Breast epithelium (tissue), 4 donors: ENCODE results near the gene RNF212B. TPM values are rescaled to one million over a fixed set of nuclear protein-coding genes. Genes with fewer than 3 reads are reported as not detected.

Source experiments
- DNase-seq, 2 donors: peaks; one replicate each; pipeline ENCODE4 v3.0.0-alpha.2; 2019; ENCODE audit warnings: low spot score in 2 of 2
- H3K27ac ChIP-seq, 2 donors: fragments of 200-600 bp; sonication (generic) in 1 of 2; one replicate each; pipeline ENCODE4 v1.5.1; 2016 to 2019; ENCODE audit warnings: mild to moderate bottlenecking in 1 of 2
- H3K27me3 ChIP-seq, 2 donors: fragments of 200-600 bp; sonication (generic) in 1 of 2; one replicate each; pipeline versions ENCODE4 v1.5.1 to v1.6.0; 2017 to 2019; ENCODE audit warnings: control low read depth in 1 of 2, mild to moderate bottlenecking in 1 of 2
- H3K36me3 ChIP-seq: fragments of 200-600 bp; one replicate; pipeline ENCODE4 v1.5.1; 2019
- H3K4me1 ChIP-seq, 2 donors: fragments of 200-600 bp; sonication (generic); one replicate each; pipeline ENCODE4 v1.5.1; 2016 to 2019; ENCODE audit warnings: control low read depth in 1 of 2
- H3K4me3 ChIP-seq, 3 donors: fragments of 200-600 bp; sonication (generic); 1 replicate in 2 of 3; 2 replicates in 1 of 3; pipeline ENCODE4 v1.5.1; 2016 to 2019; ENCODE audit warnings: mild to moderate bottlenecking in 3 of 3, moderate library complexity in 2 of 3
- H3K9me3 ChIP-seq, 2 donors: fragments of 200-600 bp; sonication (generic) in 1 of 2; one replicate each; pipeline ENCODE4 v1.5.1; 2016 to 2019; ENCODE audit warnings: control low read depth in 1 of 2
- POLR2A ChIP-seq: fragments of 450-650 bp; IDR thresholded peaks from one replicate; pipeline ENCODE4 v1.6.1; 2016; ENCODE audit warnings: antibody characterized with exemption, mild to moderate bottlenecking, moderate library complexity
- POLR2AphosphoS5 ChIP-seq, 3 donors: sonication (generic); formaldehyde crosslinking; IDR thresholded peaks; one replicate each; pipeline ENCODE4 v1.6.1; 2017; ENCODE audit warnings: antibody characterized with exemption in 3 of 3
- intact Hi-C: fragments of 100-400 bp; cut with DNase I; formaldehyde crosslinking; loops from one replicate; pipeline ENCODE4 v1.15.1; 2023; ENCODE audit warnings: low total_unique reads
- total RNA-seq, 3 donors: library from RNA; depleted of rRNA; stranded (reverse); fragments of >200 nt; gene quantifications; one replicate each; pipeline ENCODE4 v1.1.0, GENCODE V29; 2016
- TF ChIP-seq, protein P1 (sequence below), 3 donors: fragments of 450-650 bp; IDR thresholded peaks; one replicate each; pipeline ENCODE4 v1.5.1; 2016 to 2017; ENCODE audit warnings: antibody characterized with exemption in 3 of 3, mild to moderate bottlenecking in 3 of 3, moderate library complexity in 3 of 3

Gene RNF212B
- total RNA-seq, 3 donors from 2014 or later: not detected

DNA sequence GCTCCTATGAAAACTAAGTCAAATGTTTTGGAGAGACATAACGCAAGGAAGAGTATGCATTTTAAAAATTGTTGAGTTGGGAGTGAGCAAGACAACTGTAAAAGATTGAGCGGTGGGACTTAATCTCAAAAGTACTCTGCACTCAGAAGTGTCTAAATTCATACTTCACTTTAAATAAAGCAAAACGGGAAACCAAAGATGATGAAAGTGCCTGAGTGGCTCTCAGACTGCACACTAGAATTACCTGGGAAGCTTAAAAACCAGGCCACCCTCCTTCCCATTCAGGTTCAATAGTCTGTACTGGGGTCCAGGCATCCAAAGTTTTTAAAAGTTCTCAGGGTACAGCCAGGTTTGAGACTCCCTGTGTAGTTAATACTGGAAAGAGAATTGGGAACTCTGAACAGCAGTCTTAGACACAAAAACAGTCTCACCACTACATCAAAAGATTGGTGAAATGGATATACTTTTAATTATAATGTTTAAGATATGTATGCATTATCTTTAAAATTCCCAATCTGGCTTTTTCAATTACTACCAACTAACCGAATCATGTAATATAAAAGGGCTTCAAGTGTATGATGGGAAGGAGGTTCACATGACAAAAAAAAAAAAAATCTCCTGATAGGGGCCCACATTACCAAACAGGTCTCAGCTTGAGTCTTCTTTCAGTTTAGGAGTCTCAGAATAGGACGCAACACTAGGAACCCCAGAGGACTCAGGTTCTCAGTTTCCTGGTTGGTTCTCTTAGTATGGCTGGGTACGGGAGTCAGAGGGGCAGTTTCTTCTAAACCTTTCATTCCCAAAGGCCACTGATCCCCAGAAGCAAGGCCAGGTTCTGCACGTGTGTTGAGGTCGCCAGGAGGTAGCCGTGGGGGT is 47.2 kb downstream of the RNF212B start:
- H3K36me3 ChIP-seq: no peaks in the 10 kb centered on the region
- intact Hi-C loops: loop anchor here (10.0 kb wide), 1 partner anchor 80 kb away; the partner anchor contains the start of gene EFS

DNA sequence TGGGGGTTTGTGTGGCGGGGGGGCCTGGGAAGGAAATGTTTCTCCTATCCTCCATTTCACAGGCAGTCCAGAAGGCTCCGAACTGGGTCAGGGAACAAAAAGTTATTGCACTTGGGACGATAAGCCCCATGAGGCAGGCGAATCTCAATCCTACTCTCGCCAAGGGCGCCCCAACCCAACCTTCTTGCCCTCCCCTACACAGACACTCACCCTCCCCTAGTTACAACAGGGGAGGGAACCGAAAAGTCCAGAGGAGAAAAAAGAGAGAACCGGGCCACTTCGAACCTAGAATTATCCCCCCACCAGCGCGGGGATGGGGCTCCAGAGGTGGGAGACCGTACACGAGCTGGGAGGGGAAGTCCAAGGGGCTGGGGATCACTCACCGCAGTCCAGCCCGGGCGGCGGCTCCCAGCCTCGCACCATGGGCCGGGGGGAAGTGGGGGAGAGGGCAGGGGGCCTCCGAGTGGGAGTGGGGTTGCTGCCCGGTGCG is 47.8 kb downstream of the RNF212B start:
- Histone ChIP-seq H3K27me3 (no peaks in the 10 kb centered on the region), H3K9me3 (no peaks in the 10 kb centered on the region), H3K4me1 (no peaks in the 10 kb centered on the region), H3K36me3 (no peaks in the 10 kb centered on the region), H3K4me3 (peak overlapping the region; percentile 72 to 99 (median 92)), H3K27ac (peak overlapping the region; percentile 97 to 99)
- no peak for DNase-seq
- TF ChIP-seq POLR2AphosphoS5 (IDR thresholded peaks at IDR 0.05): no peak
- TF ChIP-seq, protein P1, sequence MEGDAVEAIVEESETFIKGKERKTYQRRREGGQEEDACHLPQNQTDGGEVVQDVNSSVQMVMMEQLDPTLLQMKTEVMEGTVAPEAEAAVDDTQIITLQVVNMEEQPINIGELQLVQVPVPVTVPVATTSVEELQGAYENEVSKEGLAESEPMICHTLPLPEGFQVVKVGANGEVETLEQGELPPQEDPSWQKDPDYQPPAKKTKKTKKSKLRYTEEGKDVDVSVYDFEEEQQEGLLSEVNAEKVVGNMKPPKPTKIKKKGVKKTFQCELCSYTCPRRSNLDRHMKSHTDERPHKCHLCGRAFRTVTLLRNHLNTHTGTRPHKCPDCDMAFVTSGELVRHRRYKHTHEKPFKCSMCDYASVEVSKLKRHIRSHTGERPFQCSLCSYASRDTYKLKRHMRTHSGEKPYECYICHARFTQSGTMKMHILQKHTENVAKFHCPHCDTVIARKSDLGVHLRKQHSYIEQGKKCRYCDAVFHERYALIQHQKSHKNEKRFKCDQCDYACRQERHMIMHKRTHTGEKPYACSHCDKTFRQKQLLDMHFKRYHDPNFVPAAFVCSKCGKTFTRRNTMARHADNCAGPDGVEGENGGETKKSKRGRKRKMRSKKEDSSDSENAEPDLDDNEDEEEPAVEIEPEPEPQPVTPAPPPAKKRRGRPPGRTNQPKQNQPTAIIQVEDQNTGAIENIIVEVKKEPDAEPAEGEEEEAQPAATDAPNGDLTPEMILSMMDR (IDR thresholded peaks at IDR 0.05): no peak
- intact Hi-C loops: loop anchor here (10.0 kb wide), 1 partner anchor 79 kb away; the partner anchor contains the start of gene EFS

More for the DNA sequence above, 47.2 kb downstream of the RNF212B start:
- Histone ChIP-seq H3K4me1 (no peaks in the 10 kb centered on the region), H3K27me3 (no peaks in the 10 kb centered on the region), H3K27ac (peak overlapping the region; percentile 97 to 99), H3K4me3 (peak overlapping the region; percentile 72 to 99 (median 92)), H3K9me3 (no peaks in the 10 kb centered on the region)
- DNase-seq: no peak
- TF ChIP-seq POLR2AphosphoS5 (IDR thresholded peaks at IDR 0.05) (no peak), POLR2A (no peak)
- TF ChIP-seq, protein P1 (IDR thresholded peaks at IDR 0.05): no peak

DNA sequence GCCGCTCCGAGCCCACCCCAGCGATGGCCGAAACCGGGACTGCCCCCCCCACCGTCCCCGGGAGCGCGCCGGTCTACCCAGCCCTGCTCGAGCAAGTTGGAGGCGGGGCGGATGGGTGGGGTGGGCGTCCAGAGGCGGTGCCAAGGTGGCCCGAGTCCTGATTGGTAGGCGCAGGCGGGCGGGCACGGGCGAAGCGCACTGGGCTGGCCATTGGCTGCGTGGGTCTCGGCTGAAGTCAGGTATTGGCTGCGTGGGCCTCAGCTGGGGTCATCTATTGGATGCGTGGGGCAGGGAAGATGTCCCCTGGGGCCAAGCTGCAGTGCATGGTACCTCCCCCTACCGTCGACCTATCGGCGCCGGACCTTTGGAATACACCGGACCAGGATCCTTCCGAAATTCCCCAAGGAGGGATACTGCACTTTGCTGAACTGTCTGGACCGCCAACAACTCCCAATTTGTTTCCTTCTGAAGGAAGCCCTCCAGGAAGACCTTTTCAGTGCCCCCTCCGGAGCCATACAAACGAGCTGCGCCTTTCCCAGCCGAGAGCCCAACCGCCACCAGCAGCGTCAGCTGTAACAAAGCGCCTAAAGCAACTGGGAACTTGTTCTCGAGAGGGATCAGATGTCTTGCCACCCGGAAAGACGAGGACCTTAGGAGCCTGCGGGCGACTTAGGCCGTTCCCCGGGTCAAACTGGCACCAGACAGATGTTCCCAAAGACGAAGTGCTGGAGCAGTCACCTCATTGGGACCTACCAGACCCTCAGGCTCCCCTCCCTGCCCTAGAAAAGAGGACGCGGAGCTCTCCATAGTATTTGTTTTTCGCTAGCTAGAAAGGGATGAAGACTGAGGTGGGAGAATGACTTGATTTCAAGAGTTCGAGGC is 48.5 kb downstream of the RNF212B start, which contains the start of gene HOMEZ:
HOMEZ (minus strand) TSS at position 113 of the 882 bp plus-strand sequence. CDS start 180 bp downstream, outside the sequence.
- H3K27ac ChIP-seq: peak within 1 kb of the TSS; percentile 97 to 99
- no peaks in the 10 kb centered on the region for H3K36me3 ChIP-seq
- H3K9me3 ChIP-seq: no peaks in the 10 kb centered on the region
- TF ChIP-seq POLR2A (peak; percentile 17), POLR2AphosphoS5 (IDR thresholded peaks at IDR 0.05) (peak; percentile 53 to 83 (median 75))
- TF ChIP-seq, protein P1 (IDR thresholded peaks at IDR 0.05): no peak
- H3K4me3 ChIP-seq: peak within 1 kb of the TSS; percentile 72 to 99 (median 92)
- intact Hi-C loops: loop anchor here (10.0 kb wide), 1 partner anchor 79 kb away; the partner anchor contains the start of gene EFS
- DNase-seq: peak; percentile 100
- no peaks in the 10 kb centered on the region for H3K4me1 ChIP-seq
- no peaks in the 10 kb centered on the region for H3K27me3 ChIP-seq

DNA sequence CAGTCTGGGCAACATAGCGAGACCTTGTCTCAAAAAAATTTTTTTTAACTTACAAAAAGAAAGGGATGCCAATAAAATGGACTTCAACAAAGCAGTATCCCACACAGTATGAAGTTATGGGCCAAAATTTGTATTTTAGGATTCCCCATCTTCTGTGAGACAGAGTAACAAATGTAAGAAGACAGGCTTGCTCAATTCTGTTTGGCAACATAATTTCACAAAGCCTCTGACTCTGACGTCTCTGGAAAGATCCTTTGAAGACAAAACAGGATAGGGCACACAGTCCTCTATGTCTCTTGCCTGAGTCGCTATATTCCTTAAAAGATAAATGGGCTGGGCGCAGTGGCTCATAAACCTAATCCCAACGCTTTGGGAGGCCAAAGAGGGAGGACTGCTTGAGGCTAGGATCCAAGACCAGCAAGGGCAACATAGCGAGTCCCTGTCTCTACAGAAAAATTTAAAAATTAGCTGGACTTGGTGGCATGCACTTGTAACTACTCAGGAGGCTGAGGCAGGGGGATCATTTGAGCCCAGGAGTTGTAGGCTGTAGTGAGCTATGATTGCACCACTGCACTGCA is 49.3 kb downstream of the RNF212B start:
- intact Hi-C loops: loop anchor here (10.0 kb wide), 1 partner anchor 78 kb away; the partner anchor contains the start of gene EFS
- Histone ChIP-seq H3K27me3 (no peaks in the 10 kb centered on the region), H3K36me3 (no peaks in the 10 kb centered on the region), H3K9me3 (no peaks in the 10 kb centered on the region), H3K27ac (peak overlapping the region; percentile 97 to 99), H3K4me1 (no peaks in the 10 kb centered on the region), H3K4me3 (peak overlapping the region; percentile 72 to 99 (median 92))
- TF ChIP-seq POLR2A (no peak), POLR2AphosphoS5 (IDR thresholded peaks at IDR 0.05) (no peak)
- TF ChIP-seq, protein P1 (IDR thresholded peaks at IDR 0.05): no peak
- DNase-seq: no peak
